Hepatocyte (in vitro differentiated cells): ENCODE measurements around the gene CNNM4. TPM values are rescaled to one million over a fixed set of nuclear protein-coding genes. Genes with fewer than 3 reads are reported as not detected.

Source experiments
- DNase-seq: peaks from one replicate; pipeline ENCODE4 v3.0.0-alpha.2; 2016; ENCODE audit warnings: low spot score
- H2AFZ ChIP-seq: fragments of 200-600 bp; sonication (generic); 2 replicates; pipeline ENCODE4 v1.6.0; 2016; ENCODE audit warnings: antibody characterized with exemption, mild to moderate bottlenecking
- H3K27ac ChIP-seq: fragments of 200-600 bp; sonication (generic); 2 replicates; pipeline ENCODE4 v1.5.1; 2016; ENCODE audit warnings: mild to moderate bottlenecking
- H3K27me3 ChIP-seq: fragments of 200-600 bp; sonication (generic); 2 replicates; pipeline ENCODE4 v1.6.1; 2016
- H3K36me3 ChIP-seq: fragments of 200-600 bp; sonication (generic); replicated peaks from 2 replicates; pipeline ENCODE4 v1.5.1; 2016; ENCODE audit warnings: low read depth; ENCODE audit not compliant: insufficient read depth
- H3K4me1 ChIP-seq: fragments of 200-600 bp; sonication (generic); 2 replicates; pipeline ENCODE4 v1.5.1; 2016; ENCODE audit warnings: mild to moderate bottlenecking, moderate library complexity; ENCODE audit not compliant: insufficient read depth
- H3K4me2 ChIP-seq: fragments of 200-600 bp; sonication (generic); 2 replicates; pipeline ENCODE4 v1.6.0; 2016
- H3K4me3 ChIP-seq: fragments of 200-600 bp; sonication (generic); 2 replicates; pipeline ENCODE4 v1.5.1; 2016; ENCODE audit warnings: mild to moderate bottlenecking
- H3K79me2 ChIP-seq: fragments of 200-600 bp; sonication (generic); 2 replicates; pipeline ENCODE4 v1.6.0; 2017; ENCODE audit warnings: mild to moderate bottlenecking
- H3K9me2 ChIP-seq: fragments of 200-600 bp; sonication (generic); replicated peaks from 2 replicates; pipeline ENCODE4 v1.6.0; 2017; ENCODE audit warnings: mild to moderate bottlenecking; ENCODE audit not compliant: insufficient read depth
- H3K9me3 ChIP-seq: fragments of 200-600 bp; sonication (generic); 2 replicates; pipeline ENCODE4 v1.5.1; 2016; ENCODE audit warnings: low read depth, mild to moderate bottlenecking
- H4K20me1 ChIP-seq: fragments of 200-600 bp; sonication (generic); 2 replicates; pipeline ENCODE4 v1.6.0; 2016; ENCODE audit warnings: mild to moderate bottlenecking; ENCODE audit not compliant: insufficient read depth, poor library complexity, severe bottlenecking
- EZH2 ChIP-seq: fragments of 200-600 bp; sonication (generic); IDR thresholded peaks from 2 replicates; pipeline ENCODE4 v1.6.1; 2016; ENCODE audit warnings: antibody characterized with exemption, mild to moderate bottlenecking, borderline replicate concordance
- EZH2phosphoT487 ChIP-seq: fragments of 200-600 bp; sonication (generic); IDR thresholded peaks from one replicate; pipeline ENCODE4 v1.6.1; 2018; ENCODE audit warnings: antibody characterized with exemption, mild to moderate bottlenecking, low read depth, moderate library complexity; ENCODE audit not compliant: unreplicated experiment, severe bottlenecking
- WGBS: methylation state at CpG from one replicate; pipeline ENCODE4 v1.1.6; 2016; ENCODE audit warnings: low lambda C conversion rate; ENCODE audit errors: missing lambda C conversion rate; 5-methylcytosine and 5-hydroxymethylcytosine counted together
- polyA plus RNA-seq: library from polyadenylated mRNA; unstranded; fragments of >200 nt; fragmentation: Nextera tagmentation; extraction: Ambion mirVana; gene quantifications from 2 replicates; pipeline ENCODE4 v1.2.1, GENCODE V29; 2016
- total RNA-seq: library from RNA; depleted of rRNA; stranded (reverse); fragments of >200 nt; gene quantifications from 2 replicates; pipeline ENCODE4 v1.2.3, GENCODE V29; 2014
- TF ChIP-seq, protein P1 (sequence below): fragments of 200-600 bp; sonication (generic); IDR thresholded peaks from 2 replicates; pipeline ENCODE4 v1.5.1; 2016; ENCODE audit warnings: antibody characterized with exemption, mild to moderate bottlenecking; ENCODE audit not compliant: poor library complexity

Gene CNNM4
- total and polyA plus RNA-seq, 2 experiments from 2014 or later: 8.8 to 10.8 TPM

DNA sequence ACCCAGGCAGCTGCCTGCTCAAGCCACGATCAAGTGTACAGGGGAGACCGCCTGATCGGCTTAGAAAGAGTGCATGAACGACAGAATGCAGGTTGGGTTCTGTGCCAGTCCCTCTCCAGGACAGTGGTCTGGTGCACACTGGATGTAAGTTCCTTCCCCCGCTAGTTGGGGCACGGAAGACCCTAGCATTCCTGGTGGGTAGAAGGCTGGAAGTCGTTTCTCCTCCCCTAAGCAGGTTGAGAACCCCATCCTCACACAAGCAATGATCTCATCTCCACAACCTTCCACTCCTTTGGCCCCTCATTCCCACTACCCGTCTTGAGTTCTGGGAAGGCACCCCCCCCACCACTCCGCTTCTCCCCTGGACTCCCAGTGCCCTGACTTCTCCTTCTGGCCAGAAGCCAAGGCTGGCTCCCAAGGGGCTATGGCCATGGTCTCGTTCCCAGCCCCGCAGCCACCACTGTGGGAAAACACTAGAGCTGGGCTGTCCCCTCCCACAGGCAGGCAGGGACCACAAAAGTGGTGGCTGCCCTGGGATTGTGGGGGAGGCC lies 98.5 kb downstream of the CNNM4 start:
- no peak for DNase-seq
- Histone ChIP-seq H3K4me3 (no peak overlapping the region), H3K27me3 (no peaks in the 10 kb centered on the region), H3K79me2 (peaks cover 38% of the 10 kb centered on the region), H3K9me3 (no peaks in the 10 kb centered on the region), H3K36me3 (no peaks in the 10 kb centered on the region), H3K27ac (peak overlapping the region; percentile 64), H3K9me2 (no peaks in the 10 kb centered on the region), H3K4me1 (peaks cover 32% of the 10 kb centered on the region), H2AFZ (no peak overlapping the region), H4K20me1 (peaks cover 19% of the 10 kb centered on the region), H3K4me2 (peak overlapping the region; percentile 84)
- TF ChIP-seq, protein P1, sequence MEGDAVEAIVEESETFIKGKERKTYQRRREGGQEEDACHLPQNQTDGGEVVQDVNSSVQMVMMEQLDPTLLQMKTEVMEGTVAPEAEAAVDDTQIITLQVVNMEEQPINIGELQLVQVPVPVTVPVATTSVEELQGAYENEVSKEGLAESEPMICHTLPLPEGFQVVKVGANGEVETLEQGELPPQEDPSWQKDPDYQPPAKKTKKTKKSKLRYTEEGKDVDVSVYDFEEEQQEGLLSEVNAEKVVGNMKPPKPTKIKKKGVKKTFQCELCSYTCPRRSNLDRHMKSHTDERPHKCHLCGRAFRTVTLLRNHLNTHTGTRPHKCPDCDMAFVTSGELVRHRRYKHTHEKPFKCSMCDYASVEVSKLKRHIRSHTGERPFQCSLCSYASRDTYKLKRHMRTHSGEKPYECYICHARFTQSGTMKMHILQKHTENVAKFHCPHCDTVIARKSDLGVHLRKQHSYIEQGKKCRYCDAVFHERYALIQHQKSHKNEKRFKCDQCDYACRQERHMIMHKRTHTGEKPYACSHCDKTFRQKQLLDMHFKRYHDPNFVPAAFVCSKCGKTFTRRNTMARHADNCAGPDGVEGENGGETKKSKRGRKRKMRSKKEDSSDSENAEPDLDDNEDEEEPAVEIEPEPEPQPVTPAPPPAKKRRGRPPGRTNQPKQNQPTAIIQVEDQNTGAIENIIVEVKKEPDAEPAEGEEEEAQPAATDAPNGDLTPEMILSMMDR: no peak
- TF ChIP-seq EZH2phosphoT487: no peak
- TF ChIP-seq EZH2: no peak
- 40% methylated on average over 11 of the region's 11 CpGs for WGBS

DNA sequence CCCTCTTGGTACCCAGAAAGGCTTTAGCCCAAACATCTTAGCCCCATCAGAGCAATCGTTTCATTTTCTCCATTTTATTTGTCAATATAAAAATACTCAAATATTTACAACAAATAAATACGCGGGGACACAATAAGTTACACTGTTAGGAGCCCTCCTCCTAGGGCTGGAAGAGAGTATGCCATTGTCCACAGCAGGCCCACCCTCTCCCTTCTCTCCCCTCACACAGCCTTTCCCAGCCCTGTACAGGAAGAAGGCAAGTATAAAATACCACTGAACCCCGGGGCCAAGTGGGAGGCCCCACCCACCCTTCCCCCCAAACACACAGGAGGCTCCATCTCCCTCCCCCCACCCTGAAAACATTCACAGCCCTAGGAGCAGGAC lies 99.0 kb downstream of the CNNM4 start:
- H3K4me2 ChIP-seq: peak overlapping the region; percentile 84

DNA sequence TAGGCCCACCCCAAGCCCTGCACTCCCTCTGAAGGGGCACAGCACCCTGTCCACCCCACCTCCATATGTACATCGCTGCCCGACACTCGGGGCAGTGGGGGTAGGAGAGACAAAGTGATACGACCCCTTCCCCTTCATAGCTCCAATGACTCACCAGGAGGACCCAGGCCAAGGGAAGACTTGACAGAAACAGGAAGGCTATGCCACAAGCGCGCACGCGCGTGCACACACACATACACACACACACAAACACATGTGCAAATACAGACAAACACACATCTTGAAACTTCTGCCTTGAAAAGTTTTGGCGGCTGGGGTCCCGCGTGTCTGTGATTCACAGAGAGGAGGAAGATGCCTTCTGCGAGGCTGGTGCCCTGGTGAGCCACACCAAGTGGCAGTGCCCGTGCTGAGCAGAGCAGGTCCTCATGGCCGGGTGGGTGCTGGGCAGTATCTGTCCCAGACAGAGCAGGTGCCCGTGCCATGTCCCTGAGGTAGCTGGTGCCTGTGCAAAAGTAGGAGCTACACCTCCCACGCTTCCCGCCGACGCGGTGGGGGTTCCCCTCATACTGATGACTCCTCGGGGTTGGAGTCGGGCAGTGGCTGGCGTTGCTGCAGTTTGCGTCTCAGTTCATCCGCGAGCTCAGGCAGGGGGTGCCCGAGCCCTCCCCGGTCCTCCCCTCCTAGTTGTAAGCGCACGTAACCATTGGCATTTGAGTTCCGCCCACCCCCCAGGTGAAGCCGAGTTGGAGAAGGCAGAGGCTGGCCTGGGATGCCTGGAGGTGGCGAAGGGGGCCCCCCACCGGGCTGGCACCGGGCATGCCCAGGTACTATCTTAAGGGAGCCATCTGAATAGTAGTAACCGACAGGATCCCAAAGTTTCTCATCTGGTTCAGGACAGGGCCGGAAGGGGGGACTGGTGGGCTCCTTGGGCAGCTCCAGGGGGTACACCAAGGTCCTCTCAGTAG lies 99.6 kb downstream of the CNNM4 start:
- Histone ChIP-seq H3K9me3 (no peaks in the 10 kb centered on the region), H2AFZ (no peak overlapping the region), H3K4me2 (no peak overlapping the region), H3K9me2 (no peaks in the 10 kb centered on the region), H3K27ac (peak overlapping the region; percentile 64), H4K20me1 (peaks cover 30% of the 10 kb centered on the region), H3K27me3 (no peaks in the 10 kb centered on the region), H3K4me3 (no peak overlapping the region), H3K4me1 (peaks cover 32% of the 10 kb centered on the region), H3K79me2 (peaks cover 40% of the 10 kb centered on the region), H3K36me3 (no peaks in the 10 kb centered on the region)
- TF ChIP-seq, protein P1: no peak
- TF ChIP-seq EZH2phosphoT487: no peak
- TF ChIP-seq EZH2: no peak
- WGBS: 93% methylated on average over 38 of the region's 38 CpGs
- DNase-seq: no peak

More for the DNA sequence above, 99.0 kb downstream of the CNNM4 start:
- H3K27me3 ChIP-seq: no peaks in the 10 kb centered on the region
- H3K4me3 ChIP-seq: no peak overlapping the region
- WGBS: 65% methylated on average over 4 of the region's 4 CpGs
- H3K9me2 ChIP-seq: no peaks in the 10 kb centered on the region
- H3K9me3 ChIP-seq: no peaks in the 10 kb centered on the region
- TF ChIP-seq EZH2 (no peak), EZH2phosphoT487 (no peak)
- TF ChIP-seq, protein P1: no peak
- DNase-seq: no peak
- peaks cover 24% of the 10 kb centered on the region for H4K20me1 ChIP-seq
- no peak overlapping the region for H2AFZ ChIP-seq
- H3K4me1 ChIP-seq: peaks cover 32% of the 10 kb centered on the region
- H3K79me2 ChIP-seq: peaks cover 40% of the 10 kb centered on the region
- H3K36me3 ChIP-seq: no peaks in the 10 kb centered on the region
- H3K27ac ChIP-seq: peak overlapping the region; percentile 64
